Endothelial cell of umbilical vein (primary cell): ENCODE results near the gene CDR2. TPM values are rescaled to one million over a fixed set of nuclear protein-coding genes. Genes with fewer than 3 reads are reported as not detected.

Experiments
- BruUV-seq: library from RNA; stranded (reverse); fragments of 400-500 nt; replicated peaks from 2 replicates; lab custom pipeline; 2021; lab: Mats Ljungman, UMichigan
- CTCF ChIA-PET: fragments of 300-600, 350-600 bp; sonication (Branson Sonifier 250); formaldehyde crosslinking; loops from one replicate; lab custom pipeline; 2021; ENCODE audit warnings: antibody characterized with exemption, inconsistent platforms; lab: Charles Lee
- POLR2A ChIA-PET: fragments of 300-600, 350-600 bp; sonication (Branson Sonifier 250); formaldehyde crosslinking; loops from one replicate; lab custom pipeline; 2021; ENCODE audit warnings: antibody characterized with exemption, inconsistent platforms; lab: Charles Lee
- DNase-seq: peaks from one replicate; pipeline ENCODE4 v3.0.0-alpha.2; 2011; ENCODE audit warnings: low read depth, low spot score
- FAIRE-seq: peaks from 2 replicates; lab custom pipeline; 2011; peaks lifted over from hg19 to GRCh38; lab: Jason Lieb, UNC
- H2AFZ ChIP-seq: 2 replicates; pipeline ENCODE4 v1.6.0; 2012; ENCODE audit warnings: low read depth, low read length, control low read depth, inconsistent platforms
- H3K27ac ChIP-seq: 2 replicates; pipeline ENCODE4 v1.5.1; 2011; ENCODE audit warnings: low read depth, mild to moderate bottlenecking, control low read depth, low read length, moderate library complexity; ENCODE audit not compliant: insufficient read depth
- H3K27me3 ChIP-seq, 2 experiments: 2 replicates each; pipeline versions ENCODE4 v1.6.0 to v1.6.1; 2011; ENCODE audit warnings: low read length in 2 of 2, mixed read lengths in 1 of 2; ENCODE audit not compliant: control insufficient read depth in 2 of 2, insufficient read depth in 2 of 2
- H3K36me3 ChIP-seq, 2 experiments: 2 replicates in 1 of 2; 3 replicates in 1 of 2; pipeline ENCODE4 v1.5.1; 2011; ENCODE audit warnings: low read length in 2 of 2, mild to moderate bottlenecking in 1 of 2, moderate library complexity in 1 of 2; ENCODE audit not compliant: control insufficient read depth in 2 of 2, insufficient read depth in 2 of 2; ENCODE audit errors: extremely low read depth in 1 of 2
- H3K4me1 ChIP-seq: 3 replicates; pipeline ENCODE4 v1.5.1; 2011; ENCODE audit warnings: mild to moderate bottlenecking, low read length; ENCODE audit not compliant: control insufficient read depth, insufficient read depth; ENCODE audit errors: extremely low read depth
- H3K4me2 ChIP-seq: 2 replicates; pipeline ENCODE4 v1.6.1; 2011; ENCODE audit warnings: low read length, control low read depth, mixed read lengths; ENCODE audit not compliant: insufficient read depth
- H3K4me3 ChIP-seq, 3 experiments: fragments of 200-600 bp in 1 of 3; sonication (generic), shearing (Covaris generic) in 1 of 3; replicated peaks in 1 of 3; 2 replicates each; pipeline ENCODE4 v1.5.1; 2011 to 2016; ENCODE audit warnings: control low read depth in 3 of 3, low read length in 3 of 3, mild to moderate bottlenecking in 2 of 3, inconsistent platforms in 1 of 3, low read depth in 1 of 3, moderate library complexity in 1 of 3; ENCODE audit not compliant: insufficient read depth in 1 of 3
- H3K79me2 ChIP-seq: 2 replicates; pipeline ENCODE4 v1.6.0; 2012; ENCODE audit warnings: low read length, inconsistent platforms; ENCODE audit not compliant: control insufficient read depth, insufficient read depth
- H3K9ac ChIP-seq: replicated peaks from 2 replicates; pipeline ENCODE3; 2011; ENCODE audit warnings: low read length, control low read depth; ENCODE audit not compliant: insufficient read depth; ENCODE audit errors: extremely low read depth
- H3K9me1 ChIP-seq: replicated peaks from 3 replicates; pipeline ENCODE4 v1.6.0; 2011; ENCODE audit warnings: mild to moderate bottlenecking, low read length; ENCODE audit not compliant: control insufficient read depth, insufficient read depth; ENCODE audit errors: extremely low read depth
- H3K9me3 ChIP-seq: replicated peaks from 2 replicates; pipeline ENCODE4 v1.5.1; 2012; ENCODE audit warnings: low read length, inconsistent platforms; ENCODE audit not compliant: control insufficient read depth, insufficient read depth
- H4K20me1 ChIP-seq: replicated peaks from 2 replicates; pipeline ENCODE3; 2011; ENCODE audit warnings: mild to moderate bottlenecking, low read length; ENCODE audit not compliant: control insufficient read depth, insufficient read depth; ENCODE audit errors: extremely low read depth
- EZH2 ChIP-seq: IDR thresholded peaks from 2 replicates; pipeline ENCODE4 v1.6.1; 2012; ENCODE audit warnings: borderline replicate concordance, low read depth, mild to moderate bottlenecking, moderate library complexity, low read length, inconsistent platforms; ENCODE audit not compliant: severe bottlenecking
- FOS ChIP-seq: IDR thresholded peaks from 2 replicates; pipeline ENCODE4 v1.6.1; 2011; ENCODE audit warnings: mild to moderate bottlenecking, low read length, moderate library complexity, borderline replicate concordance; ENCODE audit not compliant: insufficient read depth
- GATA2 ChIP-seq: IDR thresholded peaks from 2 replicates; pipeline ENCODE4 v1.7.0; 2011; ENCODE audit warnings: low read depth, mild to moderate bottlenecking, moderate library complexity, mixed read lengths, low read length; ENCODE audit not compliant: insufficient read length, insufficient read depth
- JUN ChIP-seq: IDR thresholded peaks from 2 replicates; pipeline ENCODE4 v1.6.1; 2011; ENCODE audit warnings: borderline replicate concordance, low read depth; ENCODE audit not compliant: insufficient read length, insufficient read depth
- MAX ChIP-seq: IDR thresholded peaks from 2 replicates; pipeline ENCODE4 v1.6.1; 2011; ENCODE audit not compliant: insufficient read depth, insufficient read length
- MYC ChIP-seq: IDR thresholded peaks from one replicate; pipeline ENCODE4 v1.6.1; 2011; ENCODE audit warnings: mild to moderate bottlenecking, low read depth, low read length
- POLR2A ChIP-seq: IDR thresholded peaks from 2 replicates; pipeline ENCODE4 v1.6.1; 2012; ENCODE audit warnings: low read depth, mild to moderate bottlenecking, control low read depth, low read length
- POLR2AphosphoS5 ChIP-seq: IDR thresholded peaks from 2 replicates; pipeline ENCODE4 v1.6.1; 2012; ENCODE audit warnings: low read depth, mild to moderate bottlenecking, control low read depth, low read length, moderate library complexity; ENCODE audit not compliant: insufficient read depth
- dilution Hi-C: fragments of 300-500 bp; cut with MboI; formaldehyde crosslinking; loops from one replicate; pipeline ENCODE4 v1.15.0; 2019; ENCODE audit warnings: low sequenced_read_pairs; ENCODE audit not compliant: extremely low pct_ligation_motif_present
- intact Hi-C: fragments of 100-400 bp; cut with micrococcal nuclease; formaldehyde crosslinking; loops from one replicate; pipeline ENCODE4 v1.10.0; 2022
- polyA plus RNA-seq, 4 experiments: library from polyadenylated mRNA; depleted of rRNA in 3 of 4; stranded (reverse) in 3 of 4; unstranded in 1 of 4; fragments of >200 nt; gene quantifications; 2 replicates each; pipeline versions ENCODE4 v1.2.1 to v1.2.3, GENCODE V29; 2011 to 2012; ENCODE audit warnings: missing spikeins in 1 of 4
- total RNA-seq: library from RNA; stranded (reverse); gene quantifications from 2 replicates; pipeline ENCODE4 v1.2.3, GENCODE V29; 2021
- TF ChIP-seq, protein P1 (sequence below), 2 donors: IDR thresholded peaks; 1 replicate in 1 of 2; 2 replicates in 1 of 2; pipeline ENCODE4 v1.5.1; 2011; ENCODE audit warnings: low read length in 2 of 2, mild to moderate bottlenecking in 2 of 2, moderate library complexity in 2 of 2, control low read depth in 1 of 2, inconsistent platforms in 1 of 2, low read depth in 1 of 2; ENCODE audit not compliant: insufficient read depth in 1 of 2; ENCODE audit errors: extremely low read depth in 1 of 2

The CDR2 gene
- total and polyA plus RNA-seq, 2 donors (not counting 3 experiments of a cell fraction or from before 2014, with no cell fraction given): 35.3 to 61.9 TPM

DNA sequence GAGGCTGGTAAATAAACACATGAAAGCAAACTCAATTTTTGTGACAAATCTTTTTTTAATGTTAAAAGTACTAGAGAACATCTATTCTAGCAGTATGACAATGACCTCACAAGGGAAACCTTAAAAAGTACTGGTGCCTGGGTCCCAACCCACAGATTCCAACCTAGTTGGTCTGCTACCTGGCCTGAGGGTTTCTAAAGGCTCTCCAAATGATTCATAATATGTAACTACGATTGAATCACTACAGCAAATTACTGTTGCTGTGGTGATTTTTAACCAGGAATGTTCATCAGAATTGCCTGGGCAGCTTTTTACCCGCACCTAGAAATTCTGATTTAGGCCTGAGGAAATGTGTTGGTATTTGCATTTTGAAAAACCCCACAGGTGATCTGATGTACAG lies 26.1 kb downstream of the CDR2 start:
- dilution Hi-C loops (no loop called here), intact Hi-C loops (no loop called here)
- POLR2A ChIA-PET: no interaction called here
- H3K27ac ChIP-seq: no peak overlapping the region
- no peak overlapping the region for H3K4me3 ChIP-seq
- no peaks in the 10 kb centered on the region for H3K9me3 ChIP-seq
- no TSS peak for BruUV-seq
- no peaks in the 10 kb centered on the region for H4K20me1 ChIP-seq
- no peak overlapping the region for H3K4me2 ChIP-seq
- H3K79me2 ChIP-seq: peaks cover 33% of the 10 kb centered on the region
- CTCF ChIA-PET: interaction anchor here (1.3 kb wide), 1 partner anchor 14 kb away, joined by 3 read pairs; no protein-coding TSS in a partner anchor
- no peak for FAIRE-seq
- peaks cover 20 to 32% of the 10 kb centered on the region in 2 experiments for H3K36me3 ChIP-seq
- TF ChIP-seq MAX (no peak), POLR2A (no peak), EZH2 (no peak), POLR2AphosphoS5 (no peak), GATA2 (no peak), MYC (no peak), FOS (no peak), JUN (no peak)
- TF ChIP-seq, protein P1, sequence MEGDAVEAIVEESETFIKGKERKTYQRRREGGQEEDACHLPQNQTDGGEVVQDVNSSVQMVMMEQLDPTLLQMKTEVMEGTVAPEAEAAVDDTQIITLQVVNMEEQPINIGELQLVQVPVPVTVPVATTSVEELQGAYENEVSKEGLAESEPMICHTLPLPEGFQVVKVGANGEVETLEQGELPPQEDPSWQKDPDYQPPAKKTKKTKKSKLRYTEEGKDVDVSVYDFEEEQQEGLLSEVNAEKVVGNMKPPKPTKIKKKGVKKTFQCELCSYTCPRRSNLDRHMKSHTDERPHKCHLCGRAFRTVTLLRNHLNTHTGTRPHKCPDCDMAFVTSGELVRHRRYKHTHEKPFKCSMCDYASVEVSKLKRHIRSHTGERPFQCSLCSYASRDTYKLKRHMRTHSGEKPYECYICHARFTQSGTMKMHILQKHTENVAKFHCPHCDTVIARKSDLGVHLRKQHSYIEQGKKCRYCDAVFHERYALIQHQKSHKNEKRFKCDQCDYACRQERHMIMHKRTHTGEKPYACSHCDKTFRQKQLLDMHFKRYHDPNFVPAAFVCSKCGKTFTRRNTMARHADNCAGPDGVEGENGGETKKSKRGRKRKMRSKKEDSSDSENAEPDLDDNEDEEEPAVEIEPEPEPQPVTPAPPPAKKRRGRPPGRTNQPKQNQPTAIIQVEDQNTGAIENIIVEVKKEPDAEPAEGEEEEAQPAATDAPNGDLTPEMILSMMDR (IDR thresholded peaks at IDR 0.05; ENCODE audit: extremely low read depth in 1 of 2, insufficient read depth in 1 of 2, low read depth in 1 of 2, low read length in 2 of 2): no peak
- DNase-seq: no peak
- H3K27me3 ChIP-seq: no peaks in the 10 kb centered on the region
- H3K9me1 ChIP-seq: no peaks in the 10 kb centered on the region
- H2AFZ ChIP-seq: no peak overlapping the region
- no peak overlapping the region for H3K9ac ChIP-seq
- no peaks in the 10 kb centered on the region for H3K4me1 ChIP-seq
